DMS53 treated with DMSO at 0.1 percent for 48 hours (cell line): Measurements from ENCODE around the gene SPIN2B.
A peak's percentile ranks its signal among the peaks of the same experiment; 100 is the strongest.
"Not testable (repeated sequence)": the region's sequence is repeated elsewhere in the genome, so short reads cannot be mapped to it uniquely, and the experiment has no call there.

ENCODE experiments used
- DNase-seq: peaks from one replicate; lab custom pipeline; 2025; ENCODE audit not compliant: unreplicated experiment; lab: John Stamatoyannopoulos, UW

Gene SPIN2B

DNA sequence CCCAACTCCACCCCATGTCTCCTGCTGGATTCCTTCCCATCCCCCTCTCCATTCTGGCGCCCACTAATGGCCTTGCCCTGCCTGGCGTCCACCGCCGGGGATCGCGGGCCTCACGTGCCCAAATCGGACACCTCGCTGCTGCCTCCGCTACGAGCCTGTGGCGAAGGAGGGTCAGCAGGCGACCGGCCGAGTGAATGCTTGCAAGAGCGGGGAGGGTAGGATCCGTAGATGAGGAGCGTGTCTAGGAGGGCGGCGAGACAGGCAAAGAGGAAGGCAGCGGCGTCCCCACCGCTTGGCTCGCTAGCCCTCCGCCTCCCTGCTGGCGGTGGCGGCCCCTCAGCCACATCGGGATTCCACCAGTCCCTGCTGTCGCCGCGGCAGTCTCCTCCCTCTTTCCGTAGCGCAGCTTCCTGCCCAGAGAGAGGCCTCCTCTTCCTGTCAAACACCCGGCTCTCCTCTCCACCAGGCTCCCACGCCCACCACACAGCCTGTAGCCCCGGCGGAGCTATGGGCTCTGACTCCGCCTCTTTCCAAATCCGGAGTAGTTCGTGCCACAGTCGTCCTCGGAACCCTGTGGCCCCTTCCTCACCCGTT is at the start of gene SPIN2B:
Gene SPIN2B, minus strand, starts transcription at position 387 of the 594 bp plus-strand sequence.
- peak; percentile 72 for DNase-seq

DNA sequence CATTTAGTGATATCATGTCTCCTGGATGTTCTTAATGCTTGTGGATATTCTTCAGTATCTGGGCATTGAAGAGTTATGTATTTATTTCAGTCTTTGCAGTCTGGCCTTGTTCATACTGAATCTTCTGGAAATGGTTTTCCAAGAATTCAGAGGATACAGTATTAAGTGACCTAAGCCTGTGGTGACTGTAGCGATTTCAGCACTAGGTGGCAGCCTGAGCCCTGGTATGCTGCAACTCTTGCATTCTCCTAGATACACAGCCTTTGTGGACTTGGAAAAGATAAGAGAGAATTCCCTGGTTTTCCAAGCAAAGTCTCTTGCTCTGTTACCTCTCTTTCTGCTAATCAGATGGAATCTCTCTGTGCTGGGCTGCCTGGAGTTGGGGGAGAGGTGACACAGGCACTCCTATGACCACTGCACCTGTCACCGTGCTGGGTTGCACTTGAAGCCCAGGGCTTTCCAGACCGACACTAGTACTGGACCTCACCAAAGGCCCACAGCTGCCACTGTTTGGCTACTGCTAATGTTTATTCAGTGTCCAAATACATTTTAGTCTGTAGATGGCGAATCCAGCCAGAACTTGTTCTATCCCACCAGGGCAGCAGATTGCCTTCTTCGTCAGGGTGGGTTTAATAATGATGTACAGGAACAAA is 35.2 kb upstream of the SPIN2B start:
- DNase-seq: peak; percentile 30

DNA sequence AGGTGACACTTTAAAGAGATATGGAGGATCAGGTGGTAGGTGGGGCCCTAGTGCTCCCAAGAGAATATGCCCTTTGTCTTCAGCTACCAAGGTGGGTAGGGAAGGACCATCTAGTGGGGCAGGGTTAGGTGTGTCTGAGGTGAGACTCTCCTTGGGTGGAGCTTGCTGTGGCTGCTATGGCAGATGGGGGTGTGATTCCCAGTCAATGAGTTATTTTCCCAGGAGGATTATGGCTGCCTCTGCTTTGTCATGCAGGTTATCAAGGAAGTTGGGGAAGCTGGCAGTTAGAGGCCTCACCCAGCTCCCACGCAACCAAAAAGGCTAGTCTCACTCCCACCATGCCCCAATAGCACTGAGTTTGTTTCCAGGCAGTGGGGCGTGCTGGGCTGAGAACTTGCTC is 33.8 kb upstream of the SPIN2B start:
- DNase-seq: no peak

DNA sequence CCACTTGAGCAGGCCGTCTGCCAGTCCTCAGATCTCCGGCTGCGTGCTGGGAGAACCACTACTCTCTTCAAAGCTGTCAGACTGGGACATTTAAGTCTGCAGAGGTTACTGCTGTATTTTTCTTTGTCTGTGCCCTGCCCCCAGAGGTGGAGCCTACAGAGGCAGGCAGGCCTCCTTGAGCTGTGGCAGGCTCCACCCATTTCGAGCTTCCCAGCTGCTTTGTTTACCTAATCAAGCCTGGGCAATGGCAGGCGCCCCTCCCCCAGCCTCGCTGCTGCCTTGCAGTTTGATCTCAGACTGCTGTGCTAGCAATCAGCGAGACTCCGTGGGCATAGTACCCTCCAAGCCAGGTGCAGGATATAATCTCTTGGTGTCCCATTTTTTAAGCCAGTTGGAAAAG is 30.9 kb upstream of the SPIN2B start:
- not testable (repeated sequence) for DNase-seq

DNA sequence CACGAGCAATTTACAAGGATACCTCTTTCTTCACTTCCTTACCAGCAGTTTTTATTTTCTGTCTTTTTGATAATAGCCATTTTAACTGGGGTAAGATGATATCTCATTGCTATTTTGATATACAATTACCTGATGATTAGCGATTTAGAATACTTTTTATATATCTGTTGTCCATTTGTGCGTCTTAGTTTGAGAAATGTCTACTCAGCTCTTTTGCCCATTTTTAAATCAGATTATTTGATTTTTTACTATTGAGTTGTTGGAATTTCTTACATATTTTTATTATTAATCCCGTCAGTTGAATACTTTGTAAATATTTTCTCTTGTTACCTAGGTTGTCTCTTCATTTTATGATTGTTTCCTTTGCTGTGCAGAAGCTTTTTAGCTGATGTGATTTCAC is 17.3 kb upstream of the SPIN2B start:
- DNase-seq: no peak

DNA sequence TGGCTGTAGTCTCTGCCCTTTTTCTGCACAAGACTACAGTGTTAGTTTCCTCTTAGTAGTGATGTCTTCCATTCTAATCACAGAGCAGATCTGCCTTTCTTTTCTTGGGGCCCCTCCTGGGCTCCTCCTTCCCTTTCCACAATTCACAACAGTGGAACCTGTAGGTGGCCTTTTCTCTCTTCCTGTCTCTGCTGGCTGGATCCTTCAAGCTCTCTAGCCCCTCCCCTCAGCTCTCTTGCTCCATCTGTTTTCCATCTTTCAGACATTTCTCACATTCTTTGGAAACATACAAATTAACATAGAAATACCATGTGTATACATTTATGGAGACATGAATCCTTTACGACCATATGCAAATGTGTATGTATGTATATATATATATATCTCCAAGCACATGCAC is 16.2 kb upstream of the SPIN2B start:
- DNase-seq: peak; percentile 47

DNA sequence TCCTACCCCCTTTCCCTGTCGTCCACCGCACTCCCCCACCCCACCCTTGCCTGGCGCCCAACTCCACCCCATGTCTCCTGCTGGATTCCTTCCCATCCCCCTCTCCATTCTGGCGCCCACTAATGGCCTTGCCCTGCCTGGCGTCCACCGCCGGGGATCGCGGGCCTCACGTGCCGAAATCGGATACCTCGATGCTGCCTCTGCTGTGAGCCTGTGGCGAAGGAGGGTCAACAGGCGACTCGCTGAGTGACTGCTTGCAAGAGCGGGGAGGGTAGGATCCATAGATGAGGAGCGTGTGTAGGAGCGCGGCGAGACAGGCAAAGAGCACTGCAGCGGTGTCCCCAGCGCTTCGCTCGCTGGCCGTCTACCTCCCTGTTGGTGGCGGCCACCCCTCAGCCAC is 15.7 kb upstream of the SPIN2B start, which contains the start of gene SPIN2A:
Gene SPIN2A, minus strand, starts transcription at position 325 of the 400 bp plus-strand sequence. CDS start 800 bp downstream, outside the sequence.
- peak; percentile 47 for DNase-seq

DNA sequence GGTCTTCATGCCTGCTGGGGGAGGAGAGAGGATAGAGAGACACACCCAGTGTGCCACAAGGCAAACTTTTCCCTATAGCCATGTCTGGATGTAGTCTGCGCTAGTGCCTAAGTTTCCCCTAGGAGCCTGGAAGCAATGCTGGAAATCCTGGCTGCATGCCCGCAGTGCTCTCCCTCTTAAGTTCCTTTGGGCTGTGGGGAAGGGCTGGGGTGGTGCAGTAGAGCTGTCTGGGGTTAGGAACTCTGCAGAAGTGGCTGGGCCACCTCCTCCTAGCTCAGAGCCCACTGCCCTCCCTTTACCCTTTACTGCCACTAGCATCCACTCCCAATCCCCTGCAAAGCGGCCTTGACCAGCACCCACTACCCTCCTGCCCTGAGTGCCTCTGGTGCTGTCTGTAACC is 15.2 kb upstream of the SPIN2B start:
- DNase-seq: not testable (repeated sequence)

DNA sequence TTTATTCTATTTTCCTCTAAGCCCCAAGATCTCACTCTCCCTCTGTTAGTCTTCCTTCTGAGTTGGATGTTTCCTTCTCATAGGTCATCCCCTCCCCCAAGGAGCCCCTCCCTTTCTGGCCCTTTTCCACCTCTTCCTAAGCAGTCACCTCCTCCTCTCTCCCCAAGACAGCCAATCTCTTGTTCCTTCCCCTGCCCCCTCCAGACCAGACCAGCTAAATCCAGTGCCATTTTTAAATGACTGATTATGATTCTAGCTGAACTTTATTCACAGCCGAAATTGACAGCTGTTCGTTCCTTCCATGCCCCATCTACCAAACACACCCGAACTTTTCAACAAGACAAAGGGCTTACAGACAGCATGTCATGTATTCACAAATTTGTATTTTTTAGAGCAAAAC is 13.9 kb upstream of the SPIN2B start:
- no peak for DNase-seq

DNA sequence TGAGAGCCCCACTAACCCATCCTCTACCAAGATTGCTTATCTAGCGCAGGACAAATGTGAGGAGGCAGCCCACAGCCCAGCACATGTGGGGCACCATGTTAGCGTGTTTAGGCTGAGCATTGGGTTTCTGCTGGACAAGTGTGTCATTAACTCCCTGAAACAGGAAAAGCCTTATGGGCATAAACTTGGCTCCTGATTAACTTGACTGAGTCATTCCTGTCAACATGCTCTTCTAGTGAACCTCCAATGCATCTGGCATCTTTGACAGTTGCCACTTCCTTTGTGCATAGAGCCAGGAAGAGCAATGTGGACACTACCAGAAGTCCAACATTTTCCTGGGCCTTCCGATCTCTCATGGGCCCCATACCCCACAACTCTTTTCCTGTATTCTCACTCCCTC is 13.4 kb upstream of the SPIN2B start:
- no peak for DNase-seq

DNA sequence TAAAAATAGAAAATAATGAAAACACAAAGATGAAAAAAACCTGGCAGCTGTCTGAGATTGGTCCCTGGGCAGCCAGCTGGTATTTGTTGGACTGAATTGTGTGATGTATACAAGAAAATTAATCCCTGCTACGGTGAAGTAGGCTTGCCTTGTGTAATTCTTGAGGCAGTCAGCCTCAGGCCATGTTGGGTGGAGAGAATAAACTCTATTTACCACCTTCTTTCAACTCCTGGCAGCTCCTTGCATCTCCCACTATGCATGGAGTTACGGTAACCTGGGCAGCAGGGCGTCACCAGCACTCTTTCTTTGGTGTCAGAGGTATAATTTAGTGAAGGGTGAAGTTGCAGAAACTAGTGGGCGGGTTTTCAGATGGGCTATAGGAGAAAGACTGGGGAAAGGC is 12.4 kb upstream of the SPIN2B start:
- no peak for DNase-seq

DNA sequence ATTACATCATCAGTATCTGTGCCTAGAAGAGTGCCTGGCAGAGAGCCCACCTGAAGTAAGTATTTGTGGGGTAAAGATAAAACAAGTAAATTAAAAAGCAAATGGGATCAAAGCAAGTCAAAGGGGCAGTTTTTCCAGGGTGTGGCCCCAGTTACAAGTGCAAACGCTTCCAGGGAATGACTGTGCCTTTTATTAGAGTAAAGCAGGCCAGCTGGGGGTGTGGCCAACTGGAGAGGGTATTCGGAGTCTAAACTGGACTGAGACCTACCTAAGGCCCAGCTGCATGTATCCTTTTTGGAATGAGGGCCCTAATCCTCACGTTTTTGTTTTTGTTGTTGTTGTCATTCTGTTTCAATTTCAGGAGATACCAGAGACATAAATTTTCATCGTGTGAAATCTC is 11.9 kb upstream of the SPIN2B start:
- not testable (repeated sequence) for DNase-seq

DNA sequence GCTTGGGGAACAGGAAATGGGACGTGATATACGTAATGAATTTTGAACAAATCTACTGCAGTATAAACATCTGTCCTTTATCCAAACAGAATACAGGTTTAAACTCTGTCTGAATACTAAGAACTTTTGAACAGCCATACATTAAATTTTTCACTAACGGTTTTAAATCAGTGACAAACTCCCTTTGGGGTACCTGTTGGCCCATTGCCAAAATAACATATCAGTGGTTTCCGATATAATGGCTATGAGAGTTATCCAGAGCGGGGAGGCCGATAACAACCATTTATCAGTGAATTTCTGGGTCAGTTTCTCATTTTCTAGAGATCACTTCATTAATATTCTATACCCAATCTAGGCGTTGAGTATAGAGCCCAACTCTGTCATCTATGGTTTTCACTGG is 10.7 kb upstream of the SPIN2B start:
- DNase-seq: no peak

DNA sequence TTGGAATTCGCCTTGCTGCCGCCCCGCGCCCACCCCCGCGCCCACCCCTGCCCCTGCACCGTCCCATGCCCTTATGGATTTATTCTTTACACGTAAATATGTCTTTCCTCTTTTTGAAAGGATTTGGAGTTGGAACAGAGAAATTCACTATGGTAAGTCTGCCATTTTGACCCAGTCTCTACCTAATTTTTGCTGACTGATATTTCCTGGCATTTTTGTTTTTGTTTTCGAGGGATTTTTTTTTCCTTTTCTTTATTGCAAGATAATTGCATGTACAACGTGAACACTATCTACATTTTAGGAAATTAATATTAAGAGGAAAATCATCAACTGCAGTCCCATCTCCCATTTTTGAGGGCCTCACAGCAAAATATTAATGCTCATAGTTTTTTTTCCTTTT is 468 bp upstream of the SPIN2B start:
- DNase-seq: no peak

DNA sequence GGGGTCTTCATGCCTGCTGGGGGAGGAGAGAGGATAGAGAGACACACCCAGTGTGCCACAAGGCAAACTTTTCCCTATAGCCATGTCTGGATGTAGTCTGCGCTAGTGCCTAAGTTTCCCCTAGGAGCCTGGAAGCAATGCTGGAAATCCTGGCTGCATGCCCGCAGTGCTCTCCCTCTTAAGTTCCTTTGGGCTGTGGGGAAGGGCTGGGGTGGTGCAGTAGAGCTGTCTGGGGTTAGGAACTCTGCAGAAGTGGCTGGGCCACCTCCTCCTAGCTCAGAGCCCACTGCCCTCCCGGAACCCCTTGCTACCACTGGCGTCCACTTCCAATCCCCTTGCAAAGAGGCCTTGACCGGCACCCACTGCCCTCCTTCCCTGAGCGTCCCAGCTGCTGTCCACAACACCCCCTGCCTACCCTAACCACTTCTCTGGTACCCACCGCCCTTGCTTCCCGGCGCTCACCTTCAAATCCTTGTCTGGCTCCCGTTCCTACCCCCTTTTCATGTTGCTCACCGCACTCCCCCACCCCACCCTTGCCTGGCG is 658 bp downstream of the SPIN2B start:
- DNase-seq: not testable (repeated sequence)

DNA sequence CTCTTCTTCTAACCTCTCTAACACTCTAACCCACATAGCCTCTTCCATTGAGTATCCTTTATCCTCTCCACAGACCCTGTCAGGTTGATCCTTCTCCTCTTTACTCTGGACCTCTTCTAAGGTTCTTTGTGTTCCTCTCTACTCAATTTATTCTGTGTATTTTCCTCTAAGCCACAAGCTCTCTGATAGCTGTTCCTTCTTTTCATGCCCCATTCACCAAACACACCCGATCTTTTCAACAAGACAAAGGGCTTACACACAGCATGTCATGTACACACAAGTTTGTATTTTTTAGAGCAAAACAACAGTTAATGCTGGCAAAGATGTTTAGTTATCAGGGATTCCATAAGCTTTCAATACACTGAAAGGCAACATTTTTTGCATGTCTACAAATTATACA is 1.9 kb downstream of the SPIN2B start:
- DNase-seq: no peak

DNA sequence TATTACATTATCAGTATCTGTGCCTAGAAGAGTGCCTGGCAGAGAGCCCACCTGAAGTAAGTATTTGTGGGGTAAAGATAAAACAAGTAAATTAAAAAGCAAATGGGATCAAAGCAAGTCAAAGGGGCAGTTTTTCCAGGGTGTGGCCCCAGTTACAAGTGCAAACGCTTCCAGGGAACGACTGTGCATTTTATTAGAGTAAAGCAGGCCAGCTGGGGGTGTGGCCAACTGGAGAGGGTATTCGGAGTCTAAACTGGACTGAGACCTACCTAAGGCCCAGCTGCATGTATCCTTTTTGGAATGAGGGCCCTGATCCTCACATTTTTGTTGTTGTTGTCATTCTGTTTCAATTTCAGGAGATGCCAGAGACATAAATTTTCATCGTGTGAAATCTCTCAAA is 3.8 kb downstream of the SPIN2B start:
- not testable (repeated sequence) for DNase-seq

DNA sequence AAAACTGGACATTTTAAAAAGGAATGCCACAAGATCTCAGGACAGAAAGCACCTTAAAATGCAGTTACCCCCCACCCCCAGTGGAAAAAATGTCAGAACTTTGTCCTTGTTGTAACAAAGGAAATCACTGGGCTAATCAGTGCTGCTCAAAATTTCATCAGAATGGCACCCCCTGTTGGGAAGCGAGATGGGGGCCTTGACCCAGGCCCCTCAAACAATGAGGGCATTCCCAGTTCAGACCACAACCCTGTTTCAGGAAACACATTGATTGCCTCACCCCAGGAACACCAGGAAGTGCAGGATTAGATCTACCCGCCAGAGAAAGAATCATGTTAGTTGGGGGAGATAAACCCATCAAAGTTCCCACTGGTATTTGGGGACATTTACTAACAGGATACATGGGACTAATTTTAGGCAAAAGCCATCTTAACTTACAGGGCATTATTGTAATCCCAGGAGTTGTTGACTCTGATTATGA is 16.4 kb downstream of the SPIN2B start:
- DNase-seq: no peak

DNA sequence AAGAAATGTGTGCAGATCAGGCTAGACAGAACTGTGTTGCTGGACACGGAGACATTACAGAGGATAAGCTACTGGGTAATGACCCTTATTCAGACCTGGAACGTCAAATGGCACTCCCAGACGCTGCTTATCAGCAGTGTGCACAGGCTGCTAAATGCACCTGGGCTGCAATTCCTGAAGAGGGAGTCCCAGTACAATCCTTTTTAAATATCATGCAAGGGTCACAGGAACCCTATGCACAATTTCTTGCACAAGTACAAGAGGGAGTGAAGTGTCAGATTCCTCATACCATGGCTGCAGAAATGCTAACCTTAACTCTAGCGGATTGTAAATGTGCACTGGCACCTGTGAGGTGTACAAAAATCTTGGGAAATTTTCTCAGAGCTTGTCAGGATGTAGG is 16.9 kb downstream of the SPIN2B start:
- no peak for DNase-seq

DNA sequence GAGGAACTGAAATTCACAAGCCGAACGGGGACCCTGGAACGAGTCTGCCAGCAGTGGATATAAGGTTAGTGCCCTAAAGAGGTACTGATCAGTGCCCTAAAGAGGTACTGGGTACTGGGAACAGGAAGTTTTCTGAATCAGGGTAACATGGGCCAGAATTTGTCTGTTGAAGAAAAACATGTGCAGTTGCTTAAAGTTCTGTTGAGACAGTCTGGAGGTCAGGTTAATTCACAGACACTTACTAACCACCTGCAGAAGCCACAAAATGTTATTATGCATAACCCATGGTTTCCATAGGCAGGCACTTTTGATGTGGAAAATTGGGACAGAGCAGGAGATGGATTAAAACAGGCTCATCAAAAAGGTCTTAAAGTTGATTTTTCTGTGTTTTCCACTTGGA is 17.9 kb downstream of the SPIN2B start:
- DNase-seq: no peak

DNA sequence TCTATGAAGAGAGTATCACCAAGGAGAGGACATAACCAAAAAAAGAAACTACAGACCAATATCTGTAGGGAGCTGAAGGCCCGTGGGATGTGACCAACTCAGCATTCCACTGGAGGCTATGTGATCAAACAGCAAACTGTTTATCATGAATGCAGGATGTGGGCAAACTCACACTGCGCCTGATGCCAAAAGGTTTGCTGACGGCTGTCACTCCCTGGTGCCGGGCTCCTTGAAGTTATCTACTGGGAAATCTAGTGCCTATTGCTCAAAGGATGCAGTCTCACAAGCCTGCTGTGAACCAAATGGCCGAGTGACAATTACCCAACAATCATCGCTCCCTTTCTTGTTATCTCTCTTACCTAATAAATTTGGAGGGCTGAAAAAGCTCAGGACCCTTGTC is 18.4 kb downstream of the SPIN2B start:
- DNase-seq: not testable (repeated sequence)

DNA sequence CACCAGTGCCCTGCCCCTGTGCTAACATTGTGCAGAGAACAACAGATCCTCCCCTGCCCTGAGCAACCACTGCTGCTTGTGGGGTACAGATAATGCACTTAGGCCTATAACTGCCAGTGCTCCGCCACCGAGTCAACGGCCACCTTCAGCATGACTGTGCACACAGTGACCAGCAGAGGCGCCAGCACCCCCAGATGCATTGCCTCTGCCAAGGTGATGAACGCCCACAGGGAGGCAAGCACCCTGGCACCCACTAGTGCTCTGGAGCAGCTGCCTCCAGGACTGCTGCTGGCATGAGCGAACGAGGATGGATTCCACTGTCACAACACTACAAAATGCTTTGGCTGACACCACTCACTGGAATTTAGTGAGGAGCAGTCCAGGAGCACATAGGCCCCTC is 38.2 kb downstream of the SPIN2B start:
- DNase-seq: no peak
